K562 (cell line): ENCODE measurements around the gene ZNF408. TPM values are rescaled to one million over a fixed set of nuclear protein-coding genes. Genes with fewer than 3 reads are reported as not detected.
A peak's percentile ranks its signal among the peaks of the same experiment; 100 is the strongest.

ENCODE experiments used
- ATAC-seq: fragments of 200-7000 bp; cut with Tn5 transposase; 3 replicates; pipeline ENCODE4 v1.9.1; 2020; ENCODE audit warnings: moderate library complexity
- BruUV-seq: library from RNA; stranded (reverse); fragments of 400-500 nt; replicated peaks from 2 replicates; lab custom pipeline; 2021; lab: Mats Ljungman, UMichigan
- CTCF ChIA-PET: fragments of 300-600 bp; formaldehyde crosslinking; extraction: SDS; loops from one replicate; lab custom pipeline; 2021; ENCODE audit warnings: low intra/inter-chr PET ratio; lab: Yijun Ruan, JAX
- POLR2A ChIA-PET: fragments of 300-600, 350-650 bp; sonication (Branson Sonifier 250); formaldehyde crosslinking; extraction: SDS; loops from one replicate; lab custom pipeline; 2021; ENCODE audit warnings: antibody characterized with exemption, inconsistent platforms; lab: Yijun Ruan, JAX
- DNase-seq, 4 experiments: peaks; one replicate each; pipeline versions ENCODE4 v3.0.0 to v3.0.0-alpha.2; 2011 to 2018; ENCODE audit warnings: low spot score in 3 of 4, mixed read lengths in 3 of 4; ENCODE audit errors: extremely low read depth in 1 of 4
- FAIRE-seq: peaks from 2 replicates; lab custom pipeline; 2011; peaks lifted over from hg19 to GRCh38; lab: Jason Lieb, UNC
- H2AFZ ChIP-seq: 2 replicates; pipeline ENCODE4 v1.6.0; 2011; ENCODE audit warnings: low read depth, low read length, control low read depth, inconsistent platforms
- H3K27ac ChIP-seq: fragments of 200-600 bp; 3 replicates; pipeline ENCODE4 v1.8.0; 2011; ENCODE audit warnings: low read depth, mild to moderate bottlenecking, control low read depth, inconsistent platforms, low read length, moderate library complexity, mixed read lengths; ENCODE audit errors: extremely low read depth
- H3K27me3 ChIP-seq, 2 experiments: fragments of 300-600 bp in 1 of 2; 2 replicates in 1 of 2; 3 replicates in 1 of 2; pipeline versions ENCODE4 v1.6.0 to v1.8.0; 2011; ENCODE audit warnings: inconsistent platforms in 2 of 2, low read length in 2 of 2, mild to moderate bottlenecking in 1 of 2, mixed read lengths in 1 of 2, moderate library complexity in 1 of 2; ENCODE audit not compliant: control insufficient read depth in 2 of 2, insufficient read depth in 2 of 2
- H3K36me3 ChIP-seq: fragments of 300-600 bp; 3 replicates; pipeline ENCODE4 v1.8.0; 2011; ENCODE audit warnings: mild to moderate bottlenecking, low read length, inconsistent platforms; ENCODE audit not compliant: control insufficient read depth, insufficient read depth
- H3K4me1 ChIP-seq, 2 experiments: fragments of 200-600 bp in 1 of 2; replicated peaks in 1 of 2; 2 replicates in 1 of 2; 3 replicates in 1 of 2; pipeline versions ENCODE4 v1.5.1 to v1.8.0; 2011; ENCODE audit warnings: inconsistent platforms in 2 of 2, low read length in 2 of 2, mild to moderate bottlenecking in 1 of 2, mixed read lengths in 1 of 2, moderate library complexity in 1 of 2; ENCODE audit not compliant: control insufficient read depth in 2 of 2, insufficient read depth in 2 of 2
- H3K4me2 ChIP-seq: 2 replicates; pipeline ENCODE4 v1.6.1; 2011; ENCODE audit warnings: low read length, control low read depth, inconsistent platforms, mixed read lengths; ENCODE audit not compliant: insufficient read depth
- H3K4me3 ChIP-seq: fragments of 200-600 bp; sonication (generic), shearing (Covaris generic); 2 replicates; pipeline ENCODE4 v1.5.1; 2016; ENCODE audit warnings: control low read depth, inconsistent platforms
- H3K79me2 ChIP-seq: fragments of 200-600 bp; 3 replicates; pipeline ENCODE4 v1.8.0; 2011; ENCODE audit warnings: low read length, inconsistent platforms; ENCODE audit not compliant: control insufficient read depth, insufficient read depth
- H3K9ac ChIP-seq, 2 experiments: 2 replicates each; pipeline versions ENCODE4 v1.6.0 to v1.6.1; 2011; ENCODE audit warnings: low read depth in 2 of 2, low read length in 2 of 2, control low read depth in 1 of 2, inconsistent platforms in 1 of 2, mild to moderate bottlenecking in 1 of 2, mixed read lengths in 1 of 2; ENCODE audit not compliant: insufficient read depth in 1 of 2
- H3K9me1 ChIP-seq: one replicate; pipeline ENCODE4 v1.6.0; 2011; ENCODE audit warnings: inconsistent platforms, mild to moderate bottlenecking, low read length, moderate library complexity; ENCODE audit not compliant: control insufficient read depth, insufficient read depth
- H3K9me3 ChIP-seq: replicated peaks from 2 replicates; pipeline ENCODE4 v1.5.1; 2011; ENCODE audit warnings: low read depth, low read length, inconsistent platforms; ENCODE audit not compliant: control insufficient read depth, insufficient read depth
- H4K20me1 ChIP-seq: replicated peaks from 2 replicates; pipeline ENCODE4 v1.6.1; 2011; ENCODE audit warnings: low read length, inconsistent platforms, mixed read lengths; ENCODE audit not compliant: control insufficient read depth, insufficient read depth
- GTF3C2 ChIP-seq: IDR thresholded peaks from 3 replicates; pipeline ENCODE4 v1.6.1; 2011; ENCODE audit warnings: borderline replicate concordance, mild to moderate bottlenecking, moderate library complexity; ENCODE audit not compliant: insufficient read length; ENCODE audit errors: extremely low read depth
- PATZ1 ChIP-seq: fragments of 250-450 bp; sonication (Bioruptor Pico); IDR thresholded peaks from 2 replicates; pipeline ENCODE4 v1.5.0; 2020; ENCODE audit warnings: mild to moderate bottlenecking, borderline replicate concordance
- POLR2B ChIP-seq: fragments of 450-650 bp; IDR thresholded peaks from 2 replicates; pipeline ENCODE4 v1.6.1; 2018; ENCODE audit warnings: low read depth; ENCODE audit not compliant: partially characterized antibody
- POLR3A ChIP-seq: IDR thresholded peaks from 2 replicates; pipeline ENCODE4 v1.6.1; 2011; ENCODE audit warnings: borderline replicate concordance, mild to moderate bottlenecking, moderate library complexity; ENCODE audit not compliant: insufficient read length, insufficient read depth; ENCODE audit errors: extremely low read depth
- RBFOX2 ChIP-seq: fragments of 200-400 bp; formaldehyde crosslinking; IDR thresholded peaks from 2 replicates; pipeline ENCODE4 v1.6.1; 2017; ENCODE audit warnings: low read depth, mild to moderate bottlenecking, low read length, moderate library complexity
- SRSF7 ChIP-seq: fragments of 200-400 bp; formaldehyde crosslinking; optimal IDR thresholded peaks from 2 replicates; pipeline ENCODE3; 2017; ENCODE audit warnings: mild to moderate bottlenecking, low read depth, low read length
- SUPT5H ChIP-seq: fragments of 450-650 bp; IDR thresholded peaks from 2 replicates; pipeline ENCODE4 v1.6.1; 2016
- U2AF2 ChIP-seq: fragments of 200-400 bp; formaldehyde crosslinking; optimal IDR thresholded peaks from 2 replicates; pipeline ENCODE3; 2017; ENCODE audit warnings: low read depth, mild to moderate bottlenecking, low read length
- ZFX ChIP-seq: sonication (generic); formaldehyde crosslinking; IDR thresholded peaks from 2 replicates; pipeline ENCODE4 v1.8.0; 2022; ENCODE audit warnings: mild to moderate bottlenecking, missing genetic modification reagents, moderate library complexity
- ZNF551 ChIP-seq: fragments of 250-450 bp; sonication (Bioruptor Pico); IDR thresholded peaks from 2 replicates; pipeline ENCODE4 v1.5.0; 2021; ENCODE audit warnings: mild to moderate bottlenecking, moderate library complexity
- ZNF778 ChIP-seq: fragments of 450-650 bp; formaldehyde crosslinking; IDR thresholded peaks from 2 replicates; pipeline ENCODE4 v1.4.0; 2020; ENCODE audit warnings: mild to moderate bottlenecking, moderate library complexity
- WGBS: fragments of 100-300 bp; shearing (Covaris generic); methylation state at CpG from one replicate; pipeline ENCODE4 v1.1.6; 2016; ENCODE audit warnings: low coverage, mixed read lengths; ENCODE audit not compliant: insufficient coverage; ENCODE audit errors: missing lambda C conversion rate; 5-methylcytosine and 5-hydroxymethylcytosine counted together
- in situ Hi-C: fragments of 300-500 bp; cut with MboI; formaldehyde crosslinking; loops from 4 replicates; pipeline ENCODE4 v1.15.0; 2018; ENCODE audit warnings: inconsistent platforms, mixed read lengths
- intact Hi-C: fragments of 100-400 bp; cut with micrococcal nuclease; formaldehyde crosslinking; loops from 2 replicates; pipeline ENCODE4 v1.14.2; 2022
- polyA plus RNA-seq, 8 experiments: library from polyadenylated mRNA; depleted of rRNA in 4 of 8; stranded (reverse) in 5 of 8; unstranded in 3 of 8; fragments of >200 nt; fragmentation: Nextera tagmentation in 2 of 8; fragmentation: Illumina TruSeq in 1 of 8; extraction: Ambion mirVana in 2 of 8; extraction: Trizol in 1 of 8; gene quantifications; 2 replicates each; pipeline versions ENCODE4 v1.2.1 to v1.2.3, GENCODE V29; 2011 to 2014; ENCODE audit warnings: inconsistent platforms in 1 of 8, missing spikeins in 1 of 8
- total RNA-seq, 7 experiments: library from RNA; depleted of rRNA in 6 of 7; stranded (reverse); fragments of >200 nt in 6 of 7; fragmentation: Illumina TruSeq in 2 of 7; extraction: Trizol in 2 of 7; gene quantifications; 2 replicates each; pipeline versions ENCODE4 v1.2.1 to v1.2.3, GENCODE V29; 2011 to 2021; ENCODE audit warnings: low replicate concordance in 1 of 7

The ZNF408 gene
- total and polyA plus RNA-seq, 9 of the 15 experiments (the other 6 are each of a cell fraction or from before 2014, with no cell fraction given), result 0.15 to 18.4 (median 7.4) TPM

DNA sequence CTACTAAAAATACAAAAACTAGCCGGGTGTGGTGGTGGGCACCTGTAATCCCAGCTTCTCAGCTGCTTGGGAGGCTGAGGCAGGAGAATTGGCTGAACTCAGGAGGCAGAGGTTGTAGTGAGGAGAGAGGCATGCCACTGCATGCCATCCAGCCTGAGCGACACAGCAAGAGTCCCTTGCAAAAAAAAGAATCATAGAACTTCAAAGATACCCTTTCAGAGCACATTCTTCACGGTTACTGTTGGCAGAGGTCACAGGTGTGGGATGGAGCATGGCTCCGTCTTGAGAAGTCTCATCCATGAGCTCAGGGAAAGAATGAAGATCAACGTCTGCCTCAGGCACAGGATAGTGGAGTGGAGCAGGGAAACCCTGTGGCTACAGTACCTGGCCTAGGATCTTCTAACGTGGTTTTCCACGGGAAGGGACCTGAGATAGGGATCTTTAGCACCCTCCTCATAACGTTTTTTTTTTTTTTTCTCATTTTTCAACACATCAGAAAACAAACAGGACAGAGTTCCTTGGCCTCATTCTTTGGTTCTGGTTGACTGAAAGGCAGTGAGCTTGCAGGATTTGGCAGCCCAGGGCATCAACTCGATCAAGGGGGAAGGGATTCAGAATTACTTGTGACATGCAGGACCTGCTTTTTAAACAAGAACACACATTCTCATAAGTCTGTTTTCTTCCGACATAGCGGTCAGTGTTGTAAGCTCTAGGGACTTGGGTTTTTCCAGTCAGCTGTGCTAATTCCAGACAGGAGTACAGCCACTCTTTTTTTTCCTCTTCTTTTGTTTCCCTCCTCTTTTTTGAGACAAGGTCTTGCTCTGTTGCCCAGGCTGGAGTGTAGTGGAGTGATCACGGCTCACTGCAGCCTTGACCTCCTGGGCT is 41.0 kb downstream of the ZNF408 start:
- Histone ChIP-seq H3K4me1 (no peaks in the 10 kb centered on the region; a peak in 1 of 5 replicates), H3K27me3 (no peaks in the 10 kb centered on the region), H2AFZ (no peak overlapping the region), H4K20me1 (no peaks in the 10 kb centered on the region)
- in situ Hi-C loops, result loop anchor here (10.0 kb wide), 1 partner anchor 393 kb away; no protein-coding TSS in a partner anchor
- no peak for DNase-seq
- TF ChIP-seq U2AF2 (no peak), ZNF551 (CRISPR knock-in tag) (no peak), RBFOX2 (no peak), ZNF778 (CRISPR knock-in tag) (no peak), POLR2B (peak; percentile 41), ZFX (CRISPR knock-in tag) (no peak), SRSF7 (no peak), GTF3C2 (no peak), PATZ1 (no peak), POLR3A (no peak), SUPT5H (0 out of 2 replicates have a peak, but pooled peaks have one; percentile 31)
- TF ChIP-seq, all 486 proteins: peak for 2
- no TSS peak for BruUV-seq
- H3K36me3 ChIP-seq, result peaks cover 57% of the 10 kb centered on the region
- 77% methylated on average over 11 of the region's 12 CpGs for WGBS
- no peak overlapping the region for H3K4me2 ChIP-seq
- intact Hi-C loops, result no loop called here
- no peak overlapping the region for H3K4me3 ChIP-seq
- no peak overlapping the region for H3K27ac ChIP-seq
- no peaks in the 10 kb centered on the region for H3K79me2 ChIP-seq
- FAIRE-seq (no peak), ATAC-seq (no peak; the same call in 2 of the 3 replicates)
- ChIA-PET CTCF (no interaction called here), POLR2A (interaction anchor here (1.3 to 2.0 kb wide), 2 partner anchors 9 to 14 kb away, joined by 3 to 6 read pairs; no protein-coding TSS in a partner anchor)
- no peaks in the 10 kb centered on the region for H3K9me3 ChIP-seq
- no peak overlapping the region for H3K9ac ChIP-seq
- H3K9me1 ChIP-seq, result no peaks in the 10 kb centered on the region
